A673 (cell line): ENCODE measurements around the gene DSTN.

Source experiments
- EZH2 ChIP-seq: fragments of 200-600 bp; sonication (generic); IDR thresholded peaks from 2 replicates; pipeline ENCODE4 v1.6.1; 2017; ENCODE audit warnings: borderline replicate concordance, low read depth, mild to moderate bottlenecking, mixed read lengths, antibody characterized with exemption, low read length; ENCODE audit not compliant: poor library complexity, severe bottlenecking
- TF ChIP-seq, protein P1 (sequence below): fragments of 300-800, 200-600 bp; sonication (generic); conservative IDR thresholded peaks from 2 replicates; pipeline ENCODE4 v1.5.1; 2017; ENCODE audit warnings: low read depth, mild to moderate bottlenecking, antibody characterized with exemption, low read length, moderate library complexity, mixed read lengths

DNA sequence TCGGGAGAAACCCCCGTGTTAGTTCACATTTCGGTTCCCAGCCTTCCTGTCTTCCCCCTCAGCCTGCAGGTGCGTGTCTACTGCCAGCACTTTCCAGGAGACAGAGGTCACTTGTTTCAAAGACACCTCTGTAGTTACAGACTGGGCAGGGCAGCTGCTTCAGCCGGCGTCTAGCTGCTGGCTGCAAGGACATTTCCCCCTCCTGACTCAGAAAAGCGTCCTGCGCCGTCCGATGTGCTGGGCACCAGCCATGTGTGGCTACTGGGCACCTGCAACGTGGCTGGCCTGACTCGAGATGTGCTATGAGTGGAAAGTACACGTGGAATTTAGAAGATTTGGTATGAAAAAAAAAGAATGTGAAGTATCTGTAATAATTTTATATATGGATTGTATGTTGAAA is 74.6 kb downstream of the DSTN start:
- TF ChIP-seq, protein P1, sequence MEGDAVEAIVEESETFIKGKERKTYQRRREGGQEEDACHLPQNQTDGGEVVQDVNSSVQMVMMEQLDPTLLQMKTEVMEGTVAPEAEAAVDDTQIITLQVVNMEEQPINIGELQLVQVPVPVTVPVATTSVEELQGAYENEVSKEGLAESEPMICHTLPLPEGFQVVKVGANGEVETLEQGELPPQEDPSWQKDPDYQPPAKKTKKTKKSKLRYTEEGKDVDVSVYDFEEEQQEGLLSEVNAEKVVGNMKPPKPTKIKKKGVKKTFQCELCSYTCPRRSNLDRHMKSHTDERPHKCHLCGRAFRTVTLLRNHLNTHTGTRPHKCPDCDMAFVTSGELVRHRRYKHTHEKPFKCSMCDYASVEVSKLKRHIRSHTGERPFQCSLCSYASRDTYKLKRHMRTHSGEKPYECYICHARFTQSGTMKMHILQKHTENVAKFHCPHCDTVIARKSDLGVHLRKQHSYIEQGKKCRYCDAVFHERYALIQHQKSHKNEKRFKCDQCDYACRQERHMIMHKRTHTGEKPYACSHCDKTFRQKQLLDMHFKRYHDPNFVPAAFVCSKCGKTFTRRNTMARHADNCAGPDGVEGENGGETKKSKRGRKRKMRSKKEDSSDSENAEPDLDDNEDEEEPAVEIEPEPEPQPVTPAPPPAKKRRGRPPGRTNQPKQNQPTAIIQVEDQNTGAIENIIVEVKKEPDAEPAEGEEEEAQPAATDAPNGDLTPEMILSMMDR, result no peak
- TF ChIP-seq EZH2, result no peak
